NCI-H2196 treated with DMSO at 0.1 percent for 48 hours (cell line): ENCODE results near the gene PSMD5.

Source experiments
- DNase-seq: peaks from one replicate; lab custom pipeline; 2025; ENCODE audit not compliant: unreplicated experiment; lab: John Stamatoyannopoulos, UW

PSMD5 gene

DNA sequence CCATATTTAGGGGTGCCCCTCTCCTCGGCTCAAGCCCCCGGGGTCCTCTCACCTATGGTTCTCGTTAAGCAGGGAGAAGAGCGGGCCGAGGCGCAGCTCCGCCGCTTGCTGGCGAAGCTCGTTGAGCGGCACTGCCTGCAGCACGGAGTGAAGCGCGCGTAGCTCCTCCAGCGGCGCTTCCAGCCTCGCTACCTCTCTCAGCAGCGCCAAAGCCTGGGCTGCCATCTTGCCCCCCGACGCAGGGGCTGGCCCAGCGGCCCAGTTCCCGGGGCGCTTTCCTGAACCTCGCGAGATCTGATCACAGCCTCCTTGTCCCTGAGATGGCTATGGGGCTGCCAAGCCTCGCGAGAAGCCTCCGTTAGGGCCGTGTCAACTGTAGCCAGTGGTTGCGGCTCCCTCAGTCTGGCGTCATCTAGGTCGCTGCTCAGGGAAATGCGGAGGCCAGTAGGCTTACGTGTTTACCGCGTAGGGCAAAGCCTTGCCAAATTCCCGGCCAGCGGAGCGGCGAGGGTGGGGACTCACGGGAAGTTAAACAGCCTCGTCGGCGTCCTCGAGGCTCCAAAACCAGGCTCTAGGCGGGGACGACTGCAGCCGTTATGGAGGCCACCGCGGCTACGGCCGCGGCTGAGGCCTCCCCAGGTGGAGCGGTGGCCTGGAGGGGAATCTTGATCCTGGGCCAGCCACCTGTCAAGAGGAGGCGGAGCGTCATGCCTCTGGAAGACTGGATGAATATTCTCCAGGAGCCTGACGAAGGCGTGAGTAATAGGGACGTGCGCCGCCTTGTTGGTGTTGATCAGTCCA, at the start of gene PSMD5:
Gene PSMD5 (minus strand): TSS at position 238 of the 801 bp plus-strand sequence. CDS start 13 bp downstream, at position 225.
- DNase-seq = peak; percentile 98

DNA sequence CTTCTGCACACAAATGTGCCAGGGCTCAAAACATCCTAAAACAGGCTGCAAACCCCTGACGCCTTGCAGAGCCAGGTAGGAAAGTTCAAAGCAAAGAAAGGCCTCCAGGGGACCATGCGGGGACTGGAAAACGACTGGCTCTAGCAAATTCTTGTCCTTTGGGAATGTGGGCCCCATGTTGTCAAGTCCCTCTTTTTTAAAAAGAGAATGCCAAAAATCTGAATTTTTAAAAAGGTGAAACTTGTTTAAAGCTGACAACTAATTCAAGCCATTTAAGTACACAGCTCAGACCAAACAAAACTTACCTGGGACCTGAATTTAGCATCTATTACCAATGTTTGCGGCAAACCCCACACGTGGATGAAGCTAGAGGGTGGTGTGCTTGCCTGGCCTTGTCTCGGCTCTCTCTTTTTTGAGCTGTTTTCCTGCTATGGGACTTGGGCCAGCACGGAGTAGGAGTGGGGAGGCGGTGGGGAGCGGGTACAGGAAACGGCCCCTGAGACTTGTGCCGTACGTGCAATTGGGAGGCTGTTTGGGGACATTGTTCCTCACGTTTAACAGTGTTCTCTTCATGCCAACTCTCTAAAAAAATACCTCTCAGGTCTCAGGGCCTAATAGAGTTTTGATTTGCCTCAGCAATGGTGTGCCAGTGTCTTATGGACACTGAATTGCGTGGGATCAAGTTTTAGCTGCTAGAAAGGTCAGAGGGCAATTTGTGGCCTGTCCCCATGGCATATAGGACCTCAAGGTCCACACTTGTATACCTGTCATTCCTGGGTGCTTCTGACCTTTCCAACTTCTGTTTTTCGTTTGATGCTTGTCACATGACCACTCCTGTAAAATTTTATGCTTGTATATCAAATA, 49.4 kb upstream of the PSMD5 start:
- no peak for DNase-seq

GRCh38 chr9:120891245-120891883, 48.6 kb upstream of the PSMD5 start:
- no peak for DNase-seq

DNA sequence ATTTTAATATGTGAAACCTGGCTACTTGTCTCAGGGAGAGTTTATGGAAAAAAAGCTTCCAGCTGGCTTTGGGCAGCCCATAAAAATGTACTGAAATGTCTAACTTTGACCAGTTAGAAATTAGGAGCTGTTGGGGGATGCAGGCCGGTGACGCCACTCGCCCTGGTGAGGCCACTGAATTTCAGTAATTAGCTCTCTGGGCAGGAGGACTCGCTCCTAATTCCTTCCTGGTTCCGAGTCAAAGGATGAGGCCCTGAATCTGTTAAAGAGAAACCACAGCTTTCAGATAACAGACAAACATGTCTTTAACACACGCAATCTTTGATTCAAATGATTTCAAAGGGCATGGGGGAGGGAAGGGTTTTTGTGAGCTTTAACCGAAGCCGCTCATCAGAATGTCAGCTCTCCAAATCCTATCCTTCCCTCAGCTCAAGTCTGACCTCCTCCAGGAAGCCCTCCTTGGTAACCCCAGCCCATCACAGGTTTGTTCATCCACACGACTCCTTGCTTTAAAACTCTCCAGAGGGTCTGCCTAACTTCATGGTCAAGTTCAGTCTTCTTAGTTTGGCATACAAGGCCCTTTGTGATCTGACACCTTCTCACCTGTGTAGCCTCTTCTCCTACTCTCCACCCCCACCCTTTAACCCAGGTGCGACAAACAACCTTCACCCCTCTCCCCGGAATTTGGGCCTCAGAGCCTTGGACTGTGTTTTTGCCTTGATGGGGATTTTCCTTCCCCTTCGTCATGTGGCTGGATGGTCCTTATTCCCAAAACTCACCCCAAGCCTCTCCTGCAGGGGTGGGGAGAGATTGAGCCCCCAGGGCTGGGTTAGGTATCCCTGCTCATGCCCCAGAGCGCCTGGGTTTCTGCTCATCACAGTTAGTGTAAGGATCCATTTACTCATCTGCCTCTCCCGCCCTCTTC, 47.9 kb upstream of the PSMD5 start:
- no peak for DNase-seq

GRCh38 chr9:120889606-120890271, 47.0 kb upstream of the PSMD5 start:
- DNase-seq = peak; percentile 40

DNA sequence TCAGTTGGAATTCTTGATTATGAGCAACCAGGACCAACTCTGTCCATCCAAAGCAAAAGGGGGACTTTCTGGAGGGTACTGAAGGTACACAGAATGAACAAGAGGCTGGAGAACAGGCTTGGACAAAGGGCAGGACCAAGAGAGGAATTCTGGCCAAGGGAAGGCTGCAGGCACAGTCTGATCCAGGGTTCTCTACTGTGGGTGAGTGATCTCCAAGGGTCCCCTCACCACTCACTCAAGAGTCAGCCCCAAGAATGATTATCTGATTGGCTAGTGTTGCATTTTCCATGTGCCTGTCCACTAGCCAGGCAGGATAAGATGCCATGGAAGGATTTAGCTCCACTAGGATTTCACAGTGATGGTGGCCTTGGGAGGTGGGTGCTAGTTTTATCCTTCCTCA, 45.9 kb upstream of the PSMD5 start:
- no peak for DNase-seq

GRCh38 chr9:120886490-120886967, 43.8 kb upstream of the PSMD5 start:
- DNase-seq = no peak

DNA sequence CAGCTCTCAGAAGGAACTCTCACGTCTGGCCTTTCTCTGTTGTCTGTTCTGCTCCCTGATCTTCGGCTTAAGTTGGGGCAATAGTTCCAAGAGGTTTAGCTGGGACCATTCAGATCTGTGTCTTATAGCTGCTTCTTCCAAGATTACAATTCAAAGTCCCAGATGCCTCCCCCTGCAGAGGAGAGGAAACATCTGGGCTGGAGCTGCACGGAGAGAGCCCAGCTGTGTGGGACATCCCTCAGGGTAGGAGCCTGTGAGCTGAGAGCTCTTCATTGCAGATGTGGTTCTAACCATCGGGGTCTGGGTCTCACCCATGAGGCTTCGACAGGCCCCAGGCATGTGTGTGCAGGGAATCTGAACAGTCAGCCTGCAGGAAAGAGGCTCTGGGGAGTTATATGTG, 43.2 kb upstream of the PSMD5 start:
- no peak for DNase-seq

DNA sequence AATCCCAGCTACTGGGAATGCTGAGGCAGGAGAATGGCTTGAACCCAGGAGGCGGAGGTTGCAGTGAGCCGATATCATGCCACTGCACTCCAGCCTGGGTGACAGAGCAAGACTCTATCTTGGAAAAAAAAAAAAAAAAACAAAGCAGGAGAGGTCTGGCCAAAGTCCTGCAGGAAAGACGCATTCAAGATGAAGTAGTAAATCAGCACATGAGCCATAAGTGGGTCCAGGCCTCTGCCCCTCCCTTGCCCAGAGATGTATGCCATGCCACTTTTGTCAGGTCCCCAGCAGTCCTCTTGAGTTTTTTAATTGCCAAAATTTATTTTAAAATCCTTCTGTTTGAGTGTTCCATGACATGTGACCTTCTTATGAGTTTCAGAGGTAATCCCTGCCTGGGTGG, 42.7 kb upstream of the PSMD5 start:
- DNase-seq = no peak

GRCh38 chr9:120883608-120883996, 40.9 kb upstream of the PSMD5 start:
- DNase-seq = no peak

DNA sequence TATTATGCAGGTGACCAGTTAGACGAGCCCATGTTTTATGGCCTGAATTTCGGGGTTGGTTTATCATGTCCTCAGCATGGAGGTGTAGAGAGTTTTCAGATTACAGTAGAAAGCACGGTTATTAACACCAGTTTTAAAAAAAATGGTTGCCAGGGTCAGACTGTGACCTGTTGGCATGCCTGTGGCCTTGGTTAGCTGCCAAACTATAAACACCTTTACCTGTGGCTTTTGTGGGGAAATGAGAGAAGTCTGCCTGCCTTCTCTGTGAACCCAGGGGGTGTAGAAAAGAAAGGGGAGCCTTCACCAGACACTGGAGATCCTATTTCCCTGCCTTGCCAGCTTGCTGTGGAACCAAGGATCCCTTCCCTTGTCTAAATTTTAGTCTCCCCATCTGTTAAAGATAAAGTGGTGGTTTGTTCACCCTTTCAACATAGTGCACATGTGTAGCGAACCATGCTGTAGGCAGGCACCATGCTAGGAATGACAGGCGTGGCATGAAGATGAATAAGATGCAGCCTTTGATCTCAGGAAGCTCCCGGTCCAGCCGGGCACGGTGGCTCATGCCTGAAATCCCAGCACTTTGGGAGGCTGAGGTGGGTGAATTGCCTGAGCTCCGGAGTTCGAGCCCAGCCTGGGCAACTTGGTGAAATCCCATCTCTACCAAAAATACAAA, 40.3 kb upstream of the PSMD5 start:
- peak; percentile 52 for DNase-seq

DNA sequence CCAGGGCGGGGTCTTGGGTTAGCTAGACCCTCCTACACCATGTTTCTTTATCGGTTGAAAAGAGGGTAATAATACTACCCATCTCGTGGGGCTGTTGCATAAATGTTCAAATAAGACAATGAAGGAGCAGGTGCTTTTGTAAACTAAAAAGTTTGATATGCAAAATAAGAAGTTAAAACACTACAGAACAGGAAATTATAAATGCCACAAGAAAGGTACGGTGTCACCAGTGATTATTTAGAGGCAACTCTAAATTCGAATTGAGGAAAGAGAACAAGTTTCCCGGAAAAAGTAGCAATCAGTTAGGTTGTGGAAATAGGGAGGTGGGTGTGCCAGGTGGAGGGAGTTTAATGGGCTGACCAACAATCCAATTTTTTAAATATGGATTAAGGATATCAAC, 36.7 kb upstream of the PSMD5 start:
- no peak for DNase-seq

DNA sequence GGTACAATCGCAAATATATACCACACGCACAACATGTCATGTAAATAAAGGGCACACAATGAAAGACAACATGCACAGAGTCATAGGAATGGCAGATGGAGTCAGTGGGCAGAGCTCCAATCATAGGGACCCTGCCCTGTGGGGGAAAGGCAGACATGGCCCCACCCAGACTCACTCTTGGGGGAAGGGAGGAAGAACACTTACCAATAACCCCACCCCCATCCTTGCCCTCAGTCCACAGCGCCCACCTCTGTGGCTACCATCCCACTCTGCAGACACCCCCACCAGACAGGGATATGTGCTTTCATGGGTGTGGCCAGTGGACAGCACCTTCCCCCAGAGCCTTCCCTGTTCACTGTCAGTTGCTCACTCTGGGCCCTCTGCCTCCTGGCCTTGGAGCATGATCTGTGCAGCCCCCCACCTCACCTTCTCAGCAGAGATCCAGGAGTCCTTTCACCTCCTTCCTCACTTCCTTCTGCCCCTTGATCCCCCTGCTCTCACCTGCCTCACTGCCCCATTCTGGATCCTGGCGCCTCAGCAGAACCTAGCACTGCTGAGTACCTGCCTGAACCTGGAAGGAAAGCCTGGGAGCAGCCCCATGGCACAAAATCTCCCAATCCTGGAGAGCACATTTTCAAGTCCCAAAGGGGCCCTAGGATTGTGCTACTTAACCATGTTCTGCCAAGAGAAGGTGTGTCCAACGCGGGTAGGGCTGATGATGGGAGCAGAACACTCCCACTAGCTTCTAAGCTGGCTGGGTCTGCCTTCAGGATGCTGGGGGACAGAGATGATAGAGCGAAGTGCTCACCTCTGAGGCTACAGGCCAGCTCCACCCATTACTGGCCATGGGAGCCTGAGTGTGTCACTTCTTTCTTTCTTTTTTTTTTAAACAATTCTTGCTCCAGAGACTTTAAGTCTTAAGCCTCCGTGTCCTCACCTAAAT, 35.7 kb upstream of the PSMD5 start:
- no peak for DNase-seq

DNA sequence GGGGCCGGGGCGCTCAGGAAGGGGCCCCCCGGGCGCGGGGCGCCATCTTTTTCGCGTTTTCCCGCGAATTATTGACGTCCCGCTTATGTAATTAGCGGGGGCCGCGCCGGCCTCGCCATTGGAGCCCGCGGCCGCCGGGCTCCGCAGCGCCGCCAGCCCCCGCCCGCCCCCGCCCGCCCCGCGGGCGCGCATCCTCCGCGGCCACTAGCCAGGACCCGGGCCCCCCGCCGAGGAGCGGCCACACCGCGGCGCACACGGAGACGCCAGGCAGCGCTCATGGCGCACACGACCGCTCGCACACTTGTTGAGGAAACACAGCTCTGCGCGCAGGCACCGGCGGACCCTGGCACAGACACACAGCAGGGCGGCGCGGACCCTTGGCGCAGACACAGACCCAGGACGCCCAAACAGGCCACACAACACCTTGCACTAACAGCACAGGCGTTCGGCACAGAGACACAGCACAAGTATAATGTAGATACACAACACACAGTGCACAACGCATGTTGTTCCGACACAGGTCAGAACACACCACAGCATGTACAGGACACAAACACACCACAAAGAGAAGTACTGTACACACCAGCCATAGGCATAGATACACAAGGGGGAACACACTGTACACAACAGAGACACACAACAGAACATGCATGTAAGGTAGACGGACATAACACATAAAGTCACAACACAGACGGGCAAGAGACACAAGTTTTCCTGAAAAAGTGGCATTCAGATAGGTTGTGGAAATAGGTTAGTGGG, 34.7 kb upstream of the PSMD5 start:
- DNase-seq = peak; percentile 48

- no peak for DNase-seq
Observed at GRCh38 chr9:120876842-120877240, 34.1 kb upstream of the PSMD5 start, which contains the start of gene PHF19. TSS of gene PHF19 (minus strand) at chr9:120877188. CDS start at chr9:120874741, 2,447 bp downstream.

DNA sequence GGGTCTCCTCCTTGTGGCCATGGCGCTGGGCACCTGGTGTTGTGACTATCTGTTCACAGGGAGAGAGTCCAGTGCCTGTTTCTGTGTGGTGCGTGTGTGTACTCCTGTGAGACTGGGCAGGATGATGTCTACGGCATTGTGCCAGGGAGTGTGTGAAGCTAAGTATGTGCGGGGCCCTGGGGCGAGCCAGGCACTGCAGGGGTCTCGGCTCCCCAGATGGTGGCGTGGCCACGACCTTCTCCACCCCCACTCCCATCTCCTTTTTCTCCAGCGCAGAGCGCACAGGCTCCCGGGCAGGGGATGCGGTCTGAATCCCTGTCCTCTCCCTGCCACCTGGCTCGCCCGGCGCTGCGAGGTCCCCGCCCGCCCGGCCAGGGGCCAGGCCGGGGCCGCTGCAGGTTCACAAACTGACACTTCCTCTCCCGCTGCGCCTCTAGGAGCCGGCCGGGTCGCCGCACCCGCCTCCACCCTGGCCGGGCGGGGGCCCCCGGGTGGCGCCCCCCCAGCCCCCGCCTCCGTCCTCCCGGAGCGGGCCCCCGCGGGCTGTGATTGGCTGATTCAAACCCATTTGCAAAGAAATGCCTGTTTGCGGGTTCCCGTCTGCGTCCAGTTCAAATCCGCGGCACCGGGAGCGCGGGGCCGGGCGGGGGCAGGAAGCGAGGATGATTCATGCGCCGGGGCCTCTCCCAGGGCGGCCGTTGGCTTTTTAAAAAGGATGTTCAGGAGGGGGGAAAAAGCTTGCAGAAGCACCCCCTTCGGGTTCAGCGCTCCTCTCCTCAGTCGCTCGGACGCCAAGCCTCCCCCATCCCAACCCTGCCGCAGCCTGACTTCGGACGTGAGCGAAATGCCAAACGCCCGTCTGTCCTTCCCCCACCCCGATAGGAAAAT, 33.5 kb upstream of the PSMD5 start:
- peak; percentile 93 for DNase-seq

DNA sequence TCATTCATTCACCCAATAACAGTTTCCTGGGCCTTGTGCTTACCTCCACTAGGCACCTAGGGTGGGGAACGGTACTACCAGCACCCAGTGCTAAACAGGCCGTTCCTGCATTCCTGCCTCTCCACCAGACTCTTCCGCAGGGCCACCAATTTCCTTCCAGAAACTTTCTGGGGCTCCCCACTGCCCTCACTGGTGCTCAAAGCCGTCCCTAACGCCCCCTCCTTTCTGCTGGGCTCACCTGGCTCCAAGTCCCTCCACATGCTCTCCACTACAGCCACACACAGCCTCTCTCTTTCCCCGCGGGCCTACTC, 32.9 kb upstream of the PSMD5 start:
- no peak for DNase-seq
